ENCODE data around the gene FBXW12. TPM values are rescaled to one million over a fixed set of nuclear protein-coding genes. Genes with fewer than 3 reads are reported as not detected.

FBXW12 gene
- total and polyA plus RNA-seq, 3 donors from 2014 or later = 0.81 to 2.0 (median 0.98) TPM

DNA sequence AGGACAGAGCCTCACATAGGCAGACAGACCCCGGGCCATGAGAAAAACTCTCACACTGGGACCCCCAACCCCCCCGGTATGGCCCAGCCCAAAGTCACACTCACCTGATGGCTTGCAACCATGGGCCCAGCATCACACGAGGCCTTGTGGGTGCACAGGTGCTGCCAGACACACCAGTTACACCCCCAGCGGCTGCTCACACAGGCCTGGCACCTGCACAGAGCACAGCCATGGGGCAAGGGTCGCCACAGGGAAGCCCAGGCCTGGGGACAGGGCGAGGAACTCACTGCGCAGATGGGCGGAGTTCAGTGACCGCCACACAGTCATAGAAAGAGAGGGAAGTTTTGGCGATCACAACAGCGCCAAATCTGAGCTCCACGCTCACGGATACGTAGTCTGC, 48.5 kb downstream of the FBXW12 start:
- Histone ChIP-seq H3K4me1 (peaks cover 10% of the 10 kb centered on the region), H3K4me3 (no peak overlapping the region), H3K27me3 (no peaks in the 10 kb centered on the region), H3K9me3 (no peaks in the 10 kb centered on the region), H3K27ac (no peak overlapping the region), H3K36me3 (ENCODE audit: low read depth, missing control alignments) (no peaks in the 10 kb centered on the region)
- WGBS, 2 donors = 95 to 96% methylated on average over 7 to 14 of the region's 14 CpGs
- DNase-seq = no peak
- no peak for TF ChIP-seq POLR2A (IDR thresholded peaks at IDR 0.05)
- TF ChIP-seq, protein P1, sequence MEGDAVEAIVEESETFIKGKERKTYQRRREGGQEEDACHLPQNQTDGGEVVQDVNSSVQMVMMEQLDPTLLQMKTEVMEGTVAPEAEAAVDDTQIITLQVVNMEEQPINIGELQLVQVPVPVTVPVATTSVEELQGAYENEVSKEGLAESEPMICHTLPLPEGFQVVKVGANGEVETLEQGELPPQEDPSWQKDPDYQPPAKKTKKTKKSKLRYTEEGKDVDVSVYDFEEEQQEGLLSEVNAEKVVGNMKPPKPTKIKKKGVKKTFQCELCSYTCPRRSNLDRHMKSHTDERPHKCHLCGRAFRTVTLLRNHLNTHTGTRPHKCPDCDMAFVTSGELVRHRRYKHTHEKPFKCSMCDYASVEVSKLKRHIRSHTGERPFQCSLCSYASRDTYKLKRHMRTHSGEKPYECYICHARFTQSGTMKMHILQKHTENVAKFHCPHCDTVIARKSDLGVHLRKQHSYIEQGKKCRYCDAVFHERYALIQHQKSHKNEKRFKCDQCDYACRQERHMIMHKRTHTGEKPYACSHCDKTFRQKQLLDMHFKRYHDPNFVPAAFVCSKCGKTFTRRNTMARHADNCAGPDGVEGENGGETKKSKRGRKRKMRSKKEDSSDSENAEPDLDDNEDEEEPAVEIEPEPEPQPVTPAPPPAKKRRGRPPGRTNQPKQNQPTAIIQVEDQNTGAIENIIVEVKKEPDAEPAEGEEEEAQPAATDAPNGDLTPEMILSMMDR (IDR thresholded peaks at IDR 0.05) = no peak
- intact Hi-C loops (cut with DNase I; ENCODE audit: low total_unique reads) = no loop called here

- Histone ChIP-seq H3K27me3 (no peaks in the 10 kb centered on the region), H3K36me3 (ENCODE audit: low read depth, missing control alignments) (no peaks in the 10 kb centered on the region), H3K9me3 (no peaks in the 10 kb centered on the region), H3K4me1 (peaks cover 27% of the 10 kb centered on the region), H3K4me3 (no peak overlapping the region), H3K27ac (no peak overlapping the region)
- 87 to 100% methylated on average over 1 to 3 of the region's 3 CpGs for WGBS, 2 donors
- DNase-seq = no peak
- intact Hi-C loops (cut with DNase I; ENCODE audit: low total_unique reads) = no loop called here
- TF ChIP-seq, protein P1 (IDR thresholded peaks at IDR 0.05) = no peak
- TF ChIP-seq POLR2A (IDR thresholded peaks at IDR 0.05) = no peak
Measured at GRCh38 chr3:48422272-48422671, 50.3 kb downstream of the FBXW12 start.

GRCh38 chr3:48422681-48423080, 50.7 kb downstream of the FBXW12 start:
- Histone ChIP-seq H3K27me3 (no peaks in the 10 kb centered on the region), H3K27ac (no peak overlapping the region), H3K4me3 (no peak overlapping the region), H3K9me3 (no peaks in the 10 kb centered on the region), H3K36me3 (ENCODE audit: low read depth, missing control alignments) (no peaks in the 10 kb centered on the region), H3K4me1 (peaks cover 31% of the 10 kb centered on the region)
- WGBS, 2 donors = 75 to 92% methylated on average over 8 of the region's 8 CpGs
- intact Hi-C loops (cut with DNase I; ENCODE audit: low total_unique reads) = no loop called here
- TF ChIP-seq POLR2A (IDR thresholded peaks at IDR 0.05) = no peak
- TF ChIP-seq, protein P1 (IDR thresholded peaks at IDR 0.05) = no peak
- DNase-seq = no peak

DNA sequence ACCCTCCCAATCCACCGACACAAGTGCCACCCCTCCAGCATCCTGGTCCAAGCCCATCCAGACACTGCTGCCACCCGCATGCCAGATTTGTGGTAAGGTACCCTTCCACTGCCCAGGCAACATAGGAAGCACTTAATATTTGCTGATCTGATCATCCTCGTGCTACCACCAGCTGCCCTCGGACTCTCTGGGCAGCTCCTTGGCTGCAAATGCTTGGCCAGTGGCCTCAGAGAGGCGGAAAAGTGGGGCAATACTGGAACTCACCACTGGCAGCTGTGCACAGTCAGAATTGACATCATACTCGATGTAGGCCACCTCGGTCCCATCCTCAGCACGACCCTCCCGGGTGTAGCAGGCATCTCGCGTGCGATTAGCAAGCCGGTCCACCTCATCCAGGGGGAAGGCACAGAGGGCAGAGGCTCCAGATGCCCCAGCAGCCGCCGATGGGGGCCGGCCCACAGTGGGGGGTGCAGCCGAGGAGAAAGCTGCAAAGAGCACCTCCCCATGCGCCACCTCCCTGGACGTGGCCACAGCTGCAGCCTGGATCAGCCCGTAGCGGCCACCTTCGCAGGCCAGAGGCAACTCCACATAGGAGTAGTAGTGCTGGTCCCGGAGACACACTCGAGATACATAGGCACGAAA, 51.3 kb downstream of the FBXW12 start:
- intact Hi-C loops (cut with DNase I; ENCODE audit: low total_unique reads) = no loop called here
- no peak for DNase-seq
- Histone ChIP-seq H3K27ac (no peak overlapping the region), H3K4me1 (peaks cover 38% of the 10 kb centered on the region), H3K36me3 (ENCODE audit: low read depth, missing control alignments) (no peaks in the 10 kb centered on the region), H3K9me3 (no peaks in the 10 kb centered on the region), H3K4me3 (no peak overlapping the region), H3K27me3 (no peaks in the 10 kb centered on the region)
- TF ChIP-seq, protein P1 (IDR thresholded peaks at IDR 0.05) = no peak
- no peak for TF ChIP-seq POLR2A (IDR thresholded peaks at IDR 0.05)
- WGBS, 2 donors = 95 to 98% methylated on average over 16 to 25 of the region's 25 CpGs

All from testis (tissue), 3 donors.